Measurements from ENCODE around the gene FAM9A. TPM values are rescaled to one million over a fixed set of nuclear protein-coding genes. Genes with fewer than 3 reads are reported as not detected.
"Not testable (repeated sequence)": the region's sequence is repeated elsewhere in the genome, so short reads cannot be mapped to it uniquely, and the experiment has no call there.

Gene FAM9A
- polyA plus RNA-seq, 4 donors: not detected

- Histone ChIP-seq H3K27me3 (ENCODE audit: control insufficient read depth in 3 of 3, insufficient read depth in 3 of 3, low read length in 3 of 3) (no peaks in the 10 kb centered on the region), H3K4me3 (ENCODE audit: low read depth in 1 of 3, low read length in 3 of 3) (no peak overlapping the region), H3K36me3 (ENCODE audit: control insufficient read depth in 3 of 3, insufficient read depth in 2 of 3, low read depth in 1 of 3, low read length in 3 of 3) (no peaks in the 10 kb centered on the region), H3K4me1 (ENCODE audit: control insufficient read depth in 3 of 3, insufficient read depth in 2 of 3, low read depth in 1 of 3, low read length in 2 of 3) (no peaks in the 10 kb centered on the region), H3K27ac (ENCODE audit: low read depth in 1 of 3, low read length in 2 of 3) (no peak overlapping the region), H3K9me3 (ENCODE audit: control insufficient read depth in 2 of 2, insufficient read depth in 1 of 2, low read depth in 1 of 2, low read length in 1 of 2) (no peaks in the 10 kb centered on the region)
- FAIRE-seq (peak; percentile 62), DNase-seq (peak; percentile 24 to 35)
These were observed 14.4 kb upstream of the FAM9A start for GRCh38 chrX:8815460-8816065.

DNA sequence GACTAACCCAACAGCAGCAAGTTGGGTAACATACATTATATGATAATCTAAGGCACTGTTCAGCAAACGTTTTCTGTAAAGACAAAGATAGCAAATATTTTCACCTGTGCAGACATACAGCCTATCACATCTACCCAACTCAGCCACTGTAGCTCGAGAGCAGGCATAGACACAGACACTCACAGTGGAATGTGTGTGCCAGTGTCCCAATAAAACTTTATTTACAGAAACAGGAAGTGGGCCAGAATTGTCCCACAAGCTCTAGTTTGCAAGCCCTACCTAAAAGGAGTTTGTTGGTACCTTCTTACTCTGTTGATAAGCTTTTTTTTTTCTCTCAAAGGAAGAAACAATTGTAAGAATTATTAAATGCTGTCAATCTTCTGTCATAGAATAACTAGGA is 11.9 kb upstream of the FAM9A start:
- FAIRE-seq: no peak
- H3K27ac ChIP-seq (ENCODE audit: low read depth in 1 of 3, low read length in 2 of 3): no peak overlapping the region
- 43 to 67% (median 61%) methylated on average over 2 of the region's 2 CpGs for WGBS, 3 donors
- no peaks in the 10 kb centered on the region for H3K4me1 ChIP-seq (ENCODE audit: control insufficient read depth in 3 of 3, insufficient read depth in 2 of 3, low read depth in 1 of 3, low read length in 2 of 3)
- H3K9me3 ChIP-seq (ENCODE audit: control insufficient read depth in 2 of 2, insufficient read depth in 1 of 2, low read depth in 1 of 2, low read length in 1 of 2): no peaks in the 10 kb centered on the region
- no peaks in the 10 kb centered on the region for H3K27me3 ChIP-seq (ENCODE audit: control insufficient read depth in 3 of 3, insufficient read depth in 3 of 3, low read length in 3 of 3)
- H3K4me3 ChIP-seq (ENCODE audit: low read depth in 1 of 3, low read length in 3 of 3): no peak overlapping the region
- DNase-seq: no peak
- H3K36me3 ChIP-seq (ENCODE audit: control insufficient read depth in 3 of 3, insufficient read depth in 2 of 3, low read depth in 1 of 3, low read length in 3 of 3): no peaks in the 10 kb centered on the region

DNA sequence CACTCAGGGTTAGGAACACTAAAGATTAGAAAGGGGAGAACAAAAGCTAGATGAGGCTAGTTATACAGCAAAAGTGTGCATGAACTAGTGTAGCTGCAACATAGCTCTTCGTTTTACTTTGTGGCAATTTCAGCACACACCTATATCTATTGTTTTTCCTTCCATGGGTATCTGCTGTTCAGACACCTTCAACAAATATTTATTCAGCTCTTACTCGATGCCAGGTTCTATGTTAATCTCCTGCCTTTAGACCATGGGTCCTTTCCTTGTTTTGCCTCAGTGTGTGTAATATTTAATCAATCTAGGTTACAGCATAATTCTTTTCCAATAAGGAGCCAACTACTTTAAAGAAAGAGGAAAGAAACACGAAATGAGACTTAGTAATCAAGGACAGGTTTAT is 10.4 kb upstream of the FAM9A start:
- DNase-seq (no peak), FAIRE-seq (no peak)
- H3K4me1 ChIP-seq (ENCODE audit: control insufficient read depth in 3 of 3, insufficient read depth in 2 of 3, low read depth in 1 of 3, low read length in 2 of 3): no peaks in the 10 kb centered on the region
- no peak overlapping the region for H3K27ac ChIP-seq (ENCODE audit: low read depth in 1 of 3, low read length in 2 of 3)
- no peak overlapping the region for H3K4me3 ChIP-seq (ENCODE audit: low read depth in 1 of 3, low read length in 3 of 3)
- WGBS, 3 donors: 20 to 52% (median 32%) methylated on average over 3 of the region's 3 CpGs
- H3K36me3 ChIP-seq (ENCODE audit: control insufficient read depth in 3 of 3, insufficient read depth in 2 of 3, low read depth in 1 of 3, low read length in 3 of 3): no peaks in the 10 kb centered on the region
- no peaks in the 10 kb centered on the region for H3K27me3 ChIP-seq (ENCODE audit: control insufficient read depth in 3 of 3, insufficient read depth in 3 of 3, low read length in 3 of 3)
- no peaks in the 10 kb centered on the region for H3K9me3 ChIP-seq (ENCODE audit: control insufficient read depth in 2 of 2, insufficient read depth in 1 of 2, low read depth in 1 of 2, low read length in 1 of 2)

- no peak overlapping the region for H3K4me3 ChIP-seq (ENCODE audit: low read depth in 1 of 3, low read length in 3 of 3)
- FAIRE-seq: no peak
These were observed 7.5 kb upstream of the FAM9A start for GRCh38 chrX:8808661-8809060.

GRCh38 chrX:8805974-8806373 is 4.8 kb upstream of the FAM9A start:
- Histone ChIP-seq H3K4me3 (ENCODE audit: low read depth in 1 of 3, low read length in 3 of 3) (no peak overlapping the region), H3K9me3 (ENCODE audit: control insufficient read depth in 2 of 2, insufficient read depth in 1 of 2, low read depth in 1 of 2, low read length in 1 of 2) (no peaks in the 10 kb centered on the region), H3K36me3 (ENCODE audit: control insufficient read depth in 3 of 3, insufficient read depth in 2 of 3, low read depth in 1 of 3, low read length in 3 of 3) (no peaks in the 10 kb centered on the region), H3K4me1 (ENCODE audit: control insufficient read depth in 3 of 3, insufficient read depth in 2 of 3, low read depth in 1 of 3, low read length in 2 of 3) (no peaks in the 10 kb centered on the region), H3K27me3 (ENCODE audit: control insufficient read depth in 3 of 3, insufficient read depth in 3 of 3, low read length in 3 of 3) (no peaks in the 10 kb centered on the region), H3K27ac (ENCODE audit: low read depth in 1 of 3, low read length in 2 of 3) (no peak overlapping the region)
- DNase-seq (no peak), FAIRE-seq (no peak)
- WGBS, 3 donors: 70 to 83% (median 80%) methylated on average over 4 of the region's 4 CpGs

More at GRCh38 chrX:8808661-8809060, 7.5 kb upstream of the FAM9A start:
- Histone ChIP-seq H3K27me3 (ENCODE audit: control insufficient read depth in 3 of 3, insufficient read depth in 3 of 3, low read length in 3 of 3) (no peaks in the 10 kb centered on the region), H3K9me3 (ENCODE audit: control insufficient read depth in 2 of 2, insufficient read depth in 1 of 2, low read depth in 1 of 2, low read length in 1 of 2) (no peaks in the 10 kb centered on the region), H3K4me1 (ENCODE audit: control insufficient read depth in 3 of 3, insufficient read depth in 2 of 3, low read depth in 1 of 3, low read length in 2 of 3) (no peaks in the 10 kb centered on the region), H3K36me3 (ENCODE audit: control insufficient read depth in 3 of 3, insufficient read depth in 2 of 3, low read depth in 1 of 3, low read length in 3 of 3) (no peaks in the 10 kb centered on the region), H3K27ac (ENCODE audit: low read depth in 1 of 3, low read length in 2 of 3) (no peak overlapping the region)
- no peak for DNase-seq

- H3K27me3 ChIP-seq (ENCODE audit: control insufficient read depth in 3 of 3, insufficient read depth in 3 of 3, low read length in 3 of 3): no peaks in the 10 kb centered on the region
- DNase-seq (no peak), FAIRE-seq (no peak)
- H3K4me1 ChIP-seq (ENCODE audit: control insufficient read depth in 3 of 3, insufficient read depth in 2 of 3, low read depth in 1 of 3, low read length in 2 of 3): no peaks in the 10 kb centered on the region
- no peaks in the 10 kb centered on the region for H3K9me3 ChIP-seq (ENCODE audit: control insufficient read depth in 2 of 2, insufficient read depth in 1 of 2, low read depth in 1 of 2, low read length in 1 of 2)
- no peak overlapping the region for H3K4me3 ChIP-seq (ENCODE audit: low read depth in 1 of 3, low read length in 3 of 3)
- no peak overlapping the region for H3K27ac ChIP-seq (ENCODE audit: low read depth in 1 of 3, low read length in 2 of 3)
- no peaks in the 10 kb centered on the region for H3K36me3 ChIP-seq (ENCODE audit: control insufficient read depth in 3 of 3, insufficient read depth in 2 of 3, low read depth in 1 of 3, low read length in 3 of 3)
- WGBS, 3 donors: 64 to 87% (median 75%) methylated on average over 2 of the region's 2 CpGs
These were observed 3.9 kb upstream of the FAM9A start for GRCh38 chrX:8805046-8805445.

- no peak for DNase-seq
- Histone ChIP-seq H3K36me3 (ENCODE audit: control insufficient read depth in 3 of 3, insufficient read depth in 2 of 3, low read depth in 1 of 3, low read length in 3 of 3) (no peaks in the 10 kb centered on the region), H3K4me1 (ENCODE audit: control insufficient read depth in 3 of 3, insufficient read depth in 2 of 3, low read depth in 1 of 3, low read length in 2 of 3) (no peaks in the 10 kb centered on the region), H3K27ac (ENCODE audit: low read depth in 1 of 3, low read length in 2 of 3) (no peak overlapping the region), H3K9me3 (ENCODE audit: control insufficient read depth in 2 of 2, insufficient read depth in 1 of 2, low read depth in 1 of 2, low read length in 1 of 2) (no peaks in the 10 kb centered on the region), H3K27me3 (ENCODE audit: control insufficient read depth in 3 of 3, insufficient read depth in 3 of 3, low read length in 3 of 3) (no peaks in the 10 kb centered on the region), H3K4me3 (ENCODE audit: low read depth in 1 of 3, low read length in 3 of 3) (no peak overlapping the region)
- FAIRE-seq: no peak
- WGBS, 3 donors: 38 to 51% (median 42%) methylated on average over 3 of the region's 3 CpGs
These were observed 2.1 kb upstream of the FAM9A start for GRCh38 chrX:8803326-8803725.

DNA sequence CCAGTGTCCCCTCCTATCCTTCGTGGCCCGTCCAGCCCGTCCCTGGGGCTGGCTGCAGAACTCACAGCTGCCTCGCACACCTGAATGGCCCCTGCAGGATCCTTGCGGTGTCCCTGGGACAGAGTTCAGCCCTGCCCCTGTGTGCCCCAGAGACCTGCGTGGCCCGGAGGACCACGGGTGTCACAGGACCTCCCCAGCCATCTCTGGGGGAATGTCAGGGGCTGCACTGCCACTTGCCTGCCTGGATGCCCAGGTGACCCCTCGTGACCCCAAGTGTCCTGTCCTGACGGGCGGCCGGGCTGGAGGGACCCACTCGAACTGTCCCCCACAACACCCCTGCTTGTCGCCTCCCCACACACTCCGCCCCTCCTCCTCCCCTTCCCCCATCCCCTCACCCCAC is 832 bp downstream of the FAM9A start:
- not testable (repeated sequence) for H3K4me1 ChIP-seq (ENCODE audit: control insufficient read depth in 3 of 3, insufficient read depth in 2 of 3, low read depth in 1 of 3, low read length in 2 of 3); H3K9me3 ChIP-seq (ENCODE audit: control insufficient read depth in 2 of 2, insufficient read depth in 1 of 2, low read depth in 1 of 2, low read length in 1 of 2); H3K36me3 ChIP-seq (ENCODE audit: control insufficient read depth in 3 of 3, insufficient read depth in 2 of 3, low read depth in 1 of 3, low read length in 3 of 3); FAIRE-seq; DNase-seq; H3K4me3 ChIP-seq (ENCODE audit: low read depth in 1 of 3, low read length in 3 of 3); H3K27ac ChIP-seq (ENCODE audit: low read depth in 1 of 3, low read length in 2 of 3); H3K27me3 ChIP-seq (ENCODE audit: control insufficient read depth in 3 of 3, insufficient read depth in 3 of 3, low read length in 3 of 3)
- WGBS, 3 donors: 84 to 94% (median 84%) methylated on average over 8 to 15 of the region's 15 CpGs

DNA sequence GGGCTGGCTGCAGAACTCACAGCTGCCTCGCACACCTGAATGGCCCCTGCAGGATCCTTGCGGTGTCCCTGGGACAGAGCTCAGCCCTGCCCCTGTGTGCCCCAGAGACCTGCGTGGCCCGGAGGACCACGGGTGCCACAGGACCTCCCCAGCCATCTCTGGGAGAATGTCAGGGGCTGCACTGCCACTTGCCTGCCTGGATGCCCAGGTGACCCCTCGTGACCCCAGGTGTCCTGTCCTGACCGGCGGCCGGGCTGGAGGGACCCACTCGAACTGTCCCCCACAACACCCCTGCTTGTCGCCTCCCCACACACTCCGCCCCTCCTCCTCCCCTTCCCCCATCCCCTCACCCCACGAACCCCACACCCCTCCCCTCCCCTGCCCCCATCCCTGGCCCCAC is 1.9 kb downstream of the FAM9A start:
- 92 to 93% (median 92%) methylated on average over 4 to 12 of the region's 13 CpGs for WGBS, 3 donors
- H3K27me3 ChIP-seq (ENCODE audit: control insufficient read depth in 3 of 3, insufficient read depth in 3 of 3, low read length in 3 of 3); H3K27ac ChIP-seq (ENCODE audit: low read depth in 1 of 3, low read length in 2 of 3); H3K9me3 ChIP-seq (ENCODE audit: control insufficient read depth in 2 of 2, insufficient read depth in 1 of 2, low read depth in 1 of 2, low read length in 1 of 2); FAIRE-seq; H3K4me1 ChIP-seq (ENCODE audit: control insufficient read depth in 3 of 3, insufficient read depth in 2 of 3, low read depth in 1 of 3, low read length in 2 of 3); H3K36me3 ChIP-seq (ENCODE audit: control insufficient read depth in 3 of 3, insufficient read depth in 2 of 3, low read depth in 1 of 3, low read length in 3 of 3); DNase-seq; H3K4me3 ChIP-seq (ENCODE audit: low read depth in 1 of 3, low read length in 3 of 3): not testable (repeated sequence)

All from small intestine (tissue), 7 donors.